ENCODE results near the gene TUNAR. TPM values are rescaled to one million over a fixed set of nuclear protein-coding genes. Genes with fewer than 3 reads are reported as not detected.

Gene TUNAR
- polyA plus RNA-seq, 1 donor from 2014 or later = 33.2 TPM

GRCh38 chr14:95897280-95897679 is 20.6 kb downstream of the TUNAR start:
- H2AFZ ChIP-seq (ENCODE audit: low read depth, low read length) = no peak overlapping the region
- H3K4me3 ChIP-seq (ENCODE audit: low read length) = no peak overlapping the region
- H3K9me2 ChIP-seq (ENCODE audit: insufficient read depth, low read length) = no peaks in the 10 kb centered on the region
- H4K20me1 ChIP-seq (ENCODE audit: insufficient read depth) = no peaks in the 10 kb centered on the region
- H3K4me2 ChIP-seq (ENCODE audit: low read length) = no peak overlapping the region
- H3K27me3 ChIP-seq (ENCODE audit: insufficient read depth, low read depth, low read length) = no peaks in the 10 kb centered on the region
- no peaks in the 10 kb centered on the region for H3F3A ChIP-seq (ENCODE audit: insufficient read depth, low read length, poor library complexity, severe bottlenecking)
- no peaks in the 10 kb centered on the region for H3K36me3 ChIP-seq (ENCODE audit: insufficient read depth, low read length)
- no peaks in the 10 kb centered on the region for H3K9me3 ChIP-seq (ENCODE audit: low read length)
- TF ChIP-seq TAF1 (IDR thresholded peaks at IDR 0.05; ENCODE audit: low read depth) (no peak), SMC3 (conservative IDR thresholded peaks at IDR 0.05; ENCODE audit: poor library complexity) (no peak), EP300 (conservative IDR thresholded peaks at IDR 0.05; ENCODE audit: poor library complexity, severe bottlenecking) (no peak), RAD21 (conservative IDR thresholded peaks at IDR 0.05) (no peak), MXI1 (conservative IDR thresholded peaks at IDR 0.05; ENCODE audit: poor library complexity, severe bottlenecking) (no peak), EZH2 (IDR thresholded peaks at IDR 0.05; ENCODE audit: borderline replicate concordance, insufficient read depth, low read length, poor library complexity, severe bottlenecking) (no peak), POLR2AphosphoS5 (IDR thresholded peaks at IDR 0.05) (no peak)
- TF ChIP-seq, protein P1, sequence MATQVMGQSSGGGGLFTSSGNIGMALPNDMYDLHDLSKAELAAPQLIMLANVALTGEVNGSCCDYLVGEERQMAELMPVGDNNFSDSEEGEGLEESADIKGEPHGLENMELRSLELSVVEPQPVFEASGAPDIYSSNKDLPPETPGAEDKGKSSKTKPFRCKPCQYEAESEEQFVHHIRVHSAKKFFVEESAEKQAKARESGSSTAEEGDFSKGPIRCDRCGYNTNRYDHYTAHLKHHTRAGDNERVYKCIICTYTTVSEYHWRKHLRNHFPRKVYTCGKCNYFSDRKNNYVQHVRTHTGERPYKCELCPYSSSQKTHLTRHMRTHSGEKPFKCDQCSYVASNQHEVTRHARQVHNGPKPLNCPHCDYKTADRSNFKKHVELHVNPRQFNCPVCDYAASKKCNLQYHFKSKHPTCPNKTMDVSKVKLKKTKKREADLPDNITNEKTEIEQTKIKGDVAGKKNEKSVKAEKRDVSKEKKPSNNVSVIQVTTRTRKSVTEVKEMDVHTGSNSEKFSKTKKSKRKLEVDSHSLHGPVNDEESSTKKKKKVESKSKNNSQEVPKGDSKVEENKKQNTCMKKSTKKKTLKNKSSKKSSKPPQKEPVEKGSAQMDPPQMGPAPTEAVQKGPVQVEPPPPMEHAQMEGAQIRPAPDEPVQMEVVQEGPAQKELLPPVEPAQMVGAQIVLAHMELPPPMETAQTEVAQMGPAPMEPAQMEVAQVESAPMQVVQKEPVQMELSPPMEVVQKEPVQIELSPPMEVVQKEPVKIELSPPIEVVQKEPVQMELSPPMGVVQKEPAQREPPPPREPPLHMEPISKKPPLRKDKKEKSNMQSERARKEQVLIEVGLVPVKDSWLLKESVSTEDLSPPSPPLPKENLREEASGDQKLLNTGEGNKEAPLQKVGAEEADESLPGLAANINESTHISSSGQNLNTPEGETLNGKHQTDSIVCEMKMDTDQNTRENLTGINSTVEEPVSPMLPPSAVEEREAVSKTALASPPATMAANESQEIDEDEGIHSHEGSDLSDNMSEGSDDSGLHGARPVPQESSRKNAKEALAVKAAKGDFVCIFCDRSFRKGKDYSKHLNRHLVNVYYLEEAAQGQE (IDR thresholded peaks at IDR 0.05; ENCODE audit: borderline replicate concordance) = no peak
- TF ChIP-seq, protein P2, sequence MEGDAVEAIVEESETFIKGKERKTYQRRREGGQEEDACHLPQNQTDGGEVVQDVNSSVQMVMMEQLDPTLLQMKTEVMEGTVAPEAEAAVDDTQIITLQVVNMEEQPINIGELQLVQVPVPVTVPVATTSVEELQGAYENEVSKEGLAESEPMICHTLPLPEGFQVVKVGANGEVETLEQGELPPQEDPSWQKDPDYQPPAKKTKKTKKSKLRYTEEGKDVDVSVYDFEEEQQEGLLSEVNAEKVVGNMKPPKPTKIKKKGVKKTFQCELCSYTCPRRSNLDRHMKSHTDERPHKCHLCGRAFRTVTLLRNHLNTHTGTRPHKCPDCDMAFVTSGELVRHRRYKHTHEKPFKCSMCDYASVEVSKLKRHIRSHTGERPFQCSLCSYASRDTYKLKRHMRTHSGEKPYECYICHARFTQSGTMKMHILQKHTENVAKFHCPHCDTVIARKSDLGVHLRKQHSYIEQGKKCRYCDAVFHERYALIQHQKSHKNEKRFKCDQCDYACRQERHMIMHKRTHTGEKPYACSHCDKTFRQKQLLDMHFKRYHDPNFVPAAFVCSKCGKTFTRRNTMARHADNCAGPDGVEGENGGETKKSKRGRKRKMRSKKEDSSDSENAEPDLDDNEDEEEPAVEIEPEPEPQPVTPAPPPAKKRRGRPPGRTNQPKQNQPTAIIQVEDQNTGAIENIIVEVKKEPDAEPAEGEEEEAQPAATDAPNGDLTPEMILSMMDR (IDR thresholded peaks at IDR 0.05; ENCODE audit: poor library complexity, severe bottlenecking) = no peak
- no peak overlapping the region for H3K27ac ChIP-seq (ENCODE audit: low read length)
- no peaks in the 10 kb centered on the region for H3K79me2 ChIP-seq (replicated peaks; ENCODE audit: insufficient read depth, low read length)
- H3K9ac ChIP-seq (ENCODE audit: low read length) = no peak overlapping the region

DNA sequence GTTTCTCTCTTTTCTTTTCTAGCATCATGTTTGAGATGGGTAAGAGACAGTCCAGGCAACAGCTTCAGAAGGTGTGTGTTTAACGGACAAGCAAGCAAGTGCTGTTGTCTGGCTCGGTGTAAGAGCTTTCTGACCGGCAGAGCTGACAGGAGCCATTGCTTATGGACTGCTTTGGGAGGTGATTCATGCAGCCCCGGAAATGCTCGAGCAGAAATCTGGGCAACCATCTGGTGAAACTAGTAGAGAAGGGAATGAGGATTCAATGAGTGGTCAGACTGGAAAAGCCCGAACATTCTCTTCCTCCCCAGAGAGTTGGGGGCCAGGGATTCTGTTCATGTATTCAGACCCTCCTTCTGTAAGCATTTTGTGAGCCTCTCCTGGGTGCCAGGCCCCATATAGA is 24.4 kb downstream of the TUNAR start:
- Histone ChIP-seq H3K9me2 (ENCODE audit: insufficient read depth, low read length) (no peaks in the 10 kb centered on the region), H3F3A (ENCODE audit: insufficient read depth, low read length, poor library complexity, severe bottlenecking) (no peaks in the 10 kb centered on the region), H3K4me3 (ENCODE audit: low read length) (no peak overlapping the region), H3K27ac (ENCODE audit: low read length) (no peak overlapping the region), H3K36me3 (ENCODE audit: insufficient read depth, low read length) (no peaks in the 10 kb centered on the region), H3K9ac (ENCODE audit: low read length) (no peak overlapping the region), H3K27me3 (ENCODE audit: insufficient read depth, low read depth, low read length) (no peaks in the 10 kb centered on the region), H3K9me3 (ENCODE audit: low read length) (no peaks in the 10 kb centered on the region), H2AFZ (ENCODE audit: low read depth, low read length) (no peak overlapping the region), H3K79me2 (replicated peaks; ENCODE audit: insufficient read depth, low read length) (no peaks in the 10 kb centered on the region), H3K4me2 (ENCODE audit: low read length) (no peak overlapping the region), H4K20me1 (ENCODE audit: insufficient read depth) (no peaks in the 10 kb centered on the region)
- TF ChIP-seq EP300 (conservative IDR thresholded peaks at IDR 0.05; ENCODE audit: poor library complexity, severe bottlenecking) (no peak), TAF1 (IDR thresholded peaks at IDR 0.05; ENCODE audit: low read depth) (no peak), EZH2 (IDR thresholded peaks at IDR 0.05; ENCODE audit: borderline replicate concordance, insufficient read depth, low read length, poor library complexity, severe bottlenecking) (no peak), SMC3 (conservative IDR thresholded peaks at IDR 0.05; ENCODE audit: poor library complexity) (no peak), MXI1 (conservative IDR thresholded peaks at IDR 0.05; ENCODE audit: poor library complexity, severe bottlenecking) (no peak), RAD21 (conservative IDR thresholded peaks at IDR 0.05) (no peak), POLR2AphosphoS5 (IDR thresholded peaks at IDR 0.05) (no peak)
- TF ChIP-seq, protein P1 (IDR thresholded peaks at IDR 0.05; ENCODE audit: borderline replicate concordance) = no peak
- TF ChIP-seq, protein P2 (IDR thresholded peaks at IDR 0.05; ENCODE audit: poor library complexity, severe bottlenecking) = no peak
